Activated CD4-positive, alpha-beta T cell treated with anti-CD3 and anti-CD28 coated beads for 48 hours (primary cell): ENCODE measurements around the gene CLEC17A.
A peak's percentile ranks its signal among the peaks of the same experiment; 100 is the strongest.
"Not testable (repeated sequence)": the region's sequence is repeated elsewhere in the genome, so short reads cannot be mapped to it uniquely, and the experiment has no call there.

Experiments used
- DNase-seq: peaks from one replicate; pipeline ENCODE4 v3.0.0-alpha.2; 2020

CLEC17A gene

GRCh38 chr19:14584372-14584771, 1.5 kb downstream of the CLEC17A start:
- not testable (repeated sequence) for DNase-seq

- DNase-seq, result peak; percentile 68
These were observed 2.3 kb downstream of the CLEC17A start for GRCh38 chr19:14585187-14585586.

GRCh38 chr19:14589433-14589832, 6.5 kb downstream of the CLEC17A start:
- DNase-seq, result peak; percentile 50

GRCh38 chr19:14595558-14595957, 12.7 kb downstream of the CLEC17A start:
- DNase-seq, result no peak

GRCh38 chr19:14599548-14600147, 16.8 kb downstream of the CLEC17A start:
- DNase-seq, result no peak

DNA sequence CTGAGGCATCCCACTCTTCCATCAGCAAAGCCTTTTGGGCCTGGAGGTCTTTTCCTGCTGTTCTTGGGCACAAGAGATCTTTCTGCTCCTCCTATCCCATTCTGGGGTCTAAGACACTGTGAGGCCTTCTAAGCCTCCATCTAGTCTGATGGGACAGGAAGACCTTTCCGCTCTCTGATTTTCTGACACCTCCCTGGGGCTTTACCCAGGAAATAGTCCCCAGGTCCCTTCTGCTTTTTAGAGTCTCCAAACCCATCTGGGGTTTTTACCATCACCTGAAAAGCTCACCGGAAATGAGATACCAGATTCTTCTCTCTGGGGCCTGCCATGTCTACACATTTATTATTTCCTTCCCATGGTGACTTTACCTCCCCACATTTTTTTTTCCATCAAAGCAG, 21.1 kb downstream of the CLEC17A start:
- no peak for DNase-seq

- DNase-seq, result no peak
These were observed 23.7 kb downstream of the CLEC17A start for GRCh38 chr19:14606627-14607026.

DNA sequence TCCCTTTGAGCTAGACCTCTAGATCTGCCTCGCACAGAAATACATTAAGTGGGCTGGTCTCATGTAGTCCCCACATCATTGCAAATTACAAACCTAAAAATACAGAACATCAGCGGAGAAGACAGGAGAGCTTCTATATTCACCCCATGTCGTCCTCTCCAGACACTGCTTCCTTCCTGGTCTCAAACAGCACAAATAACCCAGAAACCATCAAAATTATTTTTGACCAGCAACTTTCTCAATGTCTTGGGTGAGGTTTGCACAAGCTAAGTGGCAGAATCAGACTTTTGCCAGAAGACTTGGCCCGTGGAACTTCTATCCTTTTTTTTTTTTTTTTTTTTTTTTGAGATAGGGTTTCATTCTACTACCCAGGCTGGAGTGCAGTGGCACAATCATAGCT, 28.2 kb downstream of the CLEC17A start:
- no peak for DNase-seq

GRCh38 chr19:14612242-14612641, 29.4 kb downstream of the CLEC17A start:
- not testable (repeated sequence) for DNase-seq

DNA sequence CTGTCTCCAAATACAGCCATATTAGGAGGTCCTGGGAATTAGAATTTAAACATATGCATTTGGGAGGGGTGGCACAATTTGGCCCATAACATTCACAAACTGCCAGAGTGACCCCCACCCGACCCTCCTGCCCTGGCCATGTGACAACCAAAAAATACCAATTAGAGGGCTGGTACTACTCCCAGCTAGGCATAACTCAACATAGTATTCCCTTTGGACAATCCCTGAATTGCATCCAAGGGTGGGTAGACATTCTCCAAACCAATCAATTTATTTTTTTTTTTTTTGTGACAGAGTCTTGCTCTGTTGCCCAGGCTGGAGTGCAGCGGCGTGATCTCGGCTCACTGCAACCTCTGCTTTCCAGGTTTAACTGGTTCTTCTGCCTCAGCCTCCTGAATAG, 29.8 kb downstream of the CLEC17A start:
- no peak for DNase-seq

DNA sequence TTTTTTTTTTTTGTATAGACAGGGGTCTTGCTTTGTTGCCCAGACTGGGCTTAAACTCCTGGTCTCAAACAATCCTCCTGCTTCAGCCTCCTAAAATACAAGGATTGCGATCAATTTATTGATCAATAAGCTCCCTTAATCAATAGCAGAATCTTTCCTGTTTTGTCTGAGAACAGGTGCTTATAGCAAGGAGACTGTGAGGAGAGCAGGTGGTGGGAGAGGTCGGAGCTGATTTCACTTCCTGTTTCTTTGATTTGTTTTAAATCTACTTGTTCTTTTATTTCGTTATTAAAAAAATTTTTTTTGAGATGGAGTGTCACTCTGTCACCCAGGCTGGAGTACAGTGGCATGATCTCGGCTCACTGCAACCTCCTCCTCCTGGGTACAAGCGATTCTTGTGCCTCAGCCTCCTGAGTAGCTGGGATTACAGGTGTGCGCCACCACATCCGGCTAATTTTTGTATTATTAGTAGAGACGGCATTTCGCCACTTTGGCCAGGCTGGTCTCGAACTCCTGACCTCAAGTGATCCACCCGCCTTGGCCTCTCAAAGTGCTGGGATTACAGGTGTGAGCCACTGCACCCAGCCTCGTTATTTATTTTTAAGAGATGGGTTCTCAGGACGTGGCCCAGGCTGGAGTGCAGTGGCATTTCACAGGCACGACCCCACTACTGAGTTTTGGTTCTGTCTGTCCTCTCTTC, 30.7 kb downstream of the CLEC17A start:
- DNase-seq, result not testable (repeated sequence)

GRCh38 chr19:14614099-14614412, 31.2 kb downstream of the CLEC17A start:
- no peak for DNase-seq

DNA sequence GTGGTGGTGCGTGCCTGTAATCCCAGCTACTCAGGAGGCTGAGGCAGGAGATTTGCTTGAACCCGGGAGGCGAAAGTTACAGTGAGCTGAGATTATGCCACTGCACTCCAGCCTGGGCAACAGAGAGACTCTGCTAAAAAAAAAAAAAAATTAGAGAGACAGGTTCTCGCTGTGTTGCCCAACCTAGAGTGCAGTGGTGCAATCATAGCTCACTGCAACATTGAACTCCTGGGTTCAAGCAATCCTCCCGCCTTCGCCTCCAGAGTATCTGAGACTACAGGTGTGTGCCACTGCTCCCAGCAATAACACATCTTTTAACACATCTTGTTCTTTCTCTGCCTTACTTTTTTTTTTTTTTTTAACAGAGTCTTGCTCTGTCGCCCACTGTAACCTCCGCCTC, 32.7 kb downstream of the CLEC17A start:
- no peak for DNase-seq

GRCh38 chr19:14616407-14616806, 33.5 kb downstream of the CLEC17A start:
- no peak for DNase-seq

DNA sequence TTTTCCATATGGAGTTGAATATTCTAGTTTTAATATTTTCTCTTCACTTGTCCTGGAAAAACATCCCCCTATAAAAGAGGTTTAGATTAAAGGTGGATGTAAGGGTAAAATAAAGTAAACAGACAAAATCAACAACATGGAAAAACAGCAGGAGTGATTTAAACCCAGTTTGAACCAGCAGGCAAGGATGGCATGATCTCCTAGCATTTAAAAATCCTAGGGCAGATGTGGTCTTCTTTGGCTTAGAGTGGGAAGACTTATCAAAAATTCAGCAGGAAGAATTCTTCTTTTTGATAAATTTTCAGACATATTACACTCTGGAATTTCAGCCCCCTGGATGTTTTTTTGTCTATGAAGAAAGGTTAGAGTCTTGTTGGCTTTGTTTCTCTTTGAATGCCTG, 36.5 kb downstream of the CLEC17A start:
- no peak for DNase-seq

DNA sequence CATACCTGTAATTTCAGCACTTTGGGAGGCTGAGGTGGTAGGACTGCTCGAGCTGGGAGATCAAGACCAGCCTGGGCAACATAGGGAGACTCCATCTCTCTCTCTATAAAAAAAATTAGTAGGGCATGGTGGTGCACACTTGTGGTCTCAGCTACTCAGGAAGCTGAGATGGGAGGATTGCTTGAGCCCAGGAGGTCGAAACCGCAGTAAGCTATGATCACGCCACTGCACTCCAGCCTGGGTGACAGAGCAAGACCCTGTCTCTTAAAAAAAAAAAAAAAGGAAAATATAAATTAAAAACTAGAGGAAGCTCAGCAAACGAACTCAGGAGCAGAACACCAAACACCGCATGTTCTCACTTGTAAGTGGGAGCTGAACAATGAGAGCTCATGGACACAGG, 41.6 kb downstream of the CLEC17A start:
- not testable (repeated sequence) for DNase-seq

- DNase-seq, result no peak
These were observed 46.7 kb downstream of the CLEC17A start for GRCh38 chr19:14629557-14629956.

DNA sequence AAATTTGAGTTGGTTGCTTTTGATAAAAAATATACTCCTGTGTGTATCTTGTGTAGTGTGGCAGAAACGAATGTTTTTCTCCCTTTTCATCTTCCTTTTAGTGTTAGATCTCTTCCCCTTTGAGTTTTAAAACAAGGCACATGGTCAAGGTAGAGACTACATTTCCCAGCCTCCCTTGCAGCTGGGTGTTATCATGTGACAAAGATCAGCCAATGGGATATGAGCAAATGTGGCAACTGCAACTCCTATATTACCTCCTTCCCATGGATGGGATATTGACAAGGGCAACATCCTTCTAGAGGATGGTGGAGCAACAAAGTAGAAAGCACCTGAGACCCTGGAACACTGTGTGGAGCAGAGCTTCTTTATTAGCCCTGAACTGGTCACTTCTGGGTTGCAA, 49.4 kb downstream of the CLEC17A start:
- DNase-seq, result peak; percentile 13

GRCh38 chr19:14639536-14640277, 56.8 kb downstream of the CLEC17A start:
- no peak for DNase-seq

GRCh38 chr19:14648506-14648905, 65.6 kb downstream of the CLEC17A start:
- no peak for DNase-seq

GRCh38 chr19:14649020-14649419, 66.1 kb downstream of the CLEC17A start:
- no peak for DNase-seq

GRCh38 chr19:14650161-14650560, 67.3 kb downstream of the CLEC17A start:
- DNase-seq, result no peak

- DNase-seq, result no peak
These were observed 72.1 kb downstream of the CLEC17A start for GRCh38 chr19:14654786-14655560.

DNA sequence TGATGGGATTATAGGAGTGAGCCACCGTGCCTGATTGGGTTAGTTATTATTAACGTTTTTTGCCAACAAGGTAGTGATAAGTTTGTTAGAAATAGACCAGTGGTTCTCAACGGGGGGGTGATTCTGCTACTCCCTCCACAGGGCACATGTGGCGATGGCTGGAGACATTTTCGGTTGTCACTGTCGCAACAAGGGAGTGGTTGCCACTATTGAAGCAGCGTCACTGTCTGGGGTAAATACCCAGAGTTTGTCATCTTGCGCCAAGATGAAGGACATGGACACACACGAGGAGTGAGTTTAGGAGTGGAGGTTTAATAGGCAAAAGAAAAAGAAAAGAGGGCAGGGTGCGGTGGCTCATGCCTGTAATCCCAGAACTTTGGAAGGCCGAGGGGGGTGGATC, 72.8 kb downstream of the CLEC17A start:
- DNase-seq, result no peak
